Measurements from ENCODE around the gene PAQR8. TPM values are rescaled to one million over a fixed set of nuclear protein-coding genes. Genes with fewer than 3 reads are reported as not detected.

PAQR8 gene
- total RNA-seq, 1 experiment from 2014 or later, result 3.6 TPM

- Histone ChIP-seq H3K4me3 (ENCODE audit: low read depth in 2 of 2, low read length in 2 of 2) (no peak overlapping the region), H3K4me1 (ENCODE audit: control insufficient read depth, insufficient read depth, low read length) (no peaks in the 10 kb centered on the region), H3K27me3 (ENCODE audit: control insufficient read depth, insufficient read depth, low read length) (no peaks in the 10 kb centered on the region), H3K9me3 (ENCODE audit: control insufficient read depth, insufficient read depth, low read depth, low read length) (no peaks in the 10 kb centered on the region), H3K27ac (ENCODE audit: low read length) (no peak overlapping the region), H3K36me3 (ENCODE audit: control insufficient read depth, insufficient read depth, low read length) (no peaks in the 10 kb centered on the region)
- DNase-seq (ENCODE audit: low read depth, low spot score) (no peak), ATAC-seq (no peak)
- in situ Hi-C loops (cut with HindIII; ENCODE audit: low pct_unique_long_range_greater_than_20kb, low sequenced_read_pairs), result no loop called here
- ChIA-PET CTCF (no interaction called here), POLR2A (no interaction called here)
- BruUV-seq (replicated peaks), result no TSS peak
- TF ChIP-seq SIN3A (IDR thresholded peaks at IDR 0.05; ENCODE audit: borderline replicate concordance, insufficient read depth, low read depth, low read length) (no peak), CTCF (IDR thresholded peaks at IDR 0.05) (no peak), TCF7L2 (IDR thresholded peaks at IDR 0.05; ENCODE audit: low read depth, low read length) (no peak), POLR2AphosphoS5 (IDR thresholded peaks at IDR 0.05; ENCODE audit: low read depth, low read length) (no peak), REST (IDR thresholded peaks at IDR 0.05; ENCODE audit: insufficient read depth in 1 of 2, low read depth in 2 of 2, low read length in 1 of 2) (no peak)
- intact Hi-C loops (cut with micrococcal nuclease; ENCODE audit: unreplicated experiment), result no loop called here
These were observed 31.5 kb upstream of the PAQR8 start for GRCh38 chr6:52330470-52330869.

- no peaks in the 10 kb centered on the region for H3K9me3 ChIP-seq (ENCODE audit: control insufficient read depth, insufficient read depth, low read depth, low read length)
- in situ Hi-C loops (cut with HindIII; ENCODE audit: low pct_unique_long_range_greater_than_20kb, low sequenced_read_pairs) (no loop called here), intact Hi-C loops (cut with micrococcal nuclease; ENCODE audit: unreplicated experiment) (no loop called here)
- ChIA-PET POLR2A (no interaction called here), CTCF (no interaction called here)
- BruUV-seq (replicated peaks), result no TSS peak
- DNase-seq (ENCODE audit: low read depth, low spot score) (no peak), ATAC-seq (no peak)
- no peaks in the 10 kb centered on the region for H3K36me3 ChIP-seq (ENCODE audit: control insufficient read depth, insufficient read depth, low read length)
- H3K4me3 ChIP-seq (ENCODE audit: low read depth in 2 of 2, low read length in 2 of 2), result no peak overlapping the region
- H3K27ac ChIP-seq (ENCODE audit: low read length), result no peak overlapping the region
- H3K4me1 ChIP-seq (ENCODE audit: control insufficient read depth, insufficient read depth, low read length), result no peaks in the 10 kb centered on the region
- no peak for TF ChIP-seq CTCF (IDR thresholded peaks at IDR 0.05)
- TF ChIP-seq SIN3A (IDR thresholded peaks at IDR 0.05; ENCODE audit: borderline replicate concordance, insufficient read depth, low read depth, low read length), result no peak
- TF ChIP-seq TCF7L2 (IDR thresholded peaks at IDR 0.05; ENCODE audit: low read depth, low read length), result no peak
- no peak for TF ChIP-seq POLR2AphosphoS5 (IDR thresholded peaks at IDR 0.05; ENCODE audit: low read depth, low read length)
- TF ChIP-seq REST (IDR thresholded peaks at IDR 0.05; ENCODE audit: insufficient read depth in 1 of 2, low read depth in 2 of 2, low read length in 1 of 2), result no peak
- H3K27me3 ChIP-seq (ENCODE audit: control insufficient read depth, insufficient read depth, low read length), result no peaks in the 10 kb centered on the region
These were observed 30.0 kb upstream of the PAQR8 start for GRCh38 chr6:52331793-52332457.

Measured in Panc1 (cell line).